Measurements from ENCODE around the gene FTO.

DNA sequence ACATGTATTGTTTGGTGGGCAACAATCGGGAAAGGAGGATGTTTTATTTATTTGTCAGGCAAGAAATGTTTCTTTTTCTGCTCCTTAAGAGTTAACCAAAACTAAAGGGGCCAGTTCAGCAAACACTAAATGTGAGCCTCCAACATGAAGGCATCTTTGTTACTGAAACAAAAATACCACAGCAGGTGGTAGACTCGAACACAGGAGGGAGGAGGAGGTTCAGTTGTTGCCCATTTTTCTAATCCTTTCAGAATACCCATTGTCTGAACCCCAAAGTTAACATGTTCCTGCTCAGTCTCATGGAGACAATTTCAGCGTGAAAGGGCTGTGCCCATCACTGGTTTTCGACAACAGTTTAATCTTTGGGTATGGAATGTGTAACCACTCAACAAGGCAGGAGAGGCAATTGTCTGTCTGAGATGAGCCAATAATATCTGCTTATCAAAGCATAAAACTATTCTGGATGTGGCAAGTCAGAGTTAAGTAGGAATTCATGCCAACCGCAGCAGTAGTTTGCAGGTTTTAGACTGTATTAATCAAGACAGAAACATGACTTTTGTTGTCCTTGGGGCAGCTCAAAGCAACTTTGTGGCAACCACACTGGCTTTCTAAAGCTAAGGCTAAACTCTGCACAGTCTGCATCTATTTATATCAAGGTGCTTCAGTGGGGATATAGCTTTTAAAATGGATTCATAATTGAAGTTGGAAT lies 211.7 kb downstream of the FTO start:
- TF ChIP-seq, protein P1, sequence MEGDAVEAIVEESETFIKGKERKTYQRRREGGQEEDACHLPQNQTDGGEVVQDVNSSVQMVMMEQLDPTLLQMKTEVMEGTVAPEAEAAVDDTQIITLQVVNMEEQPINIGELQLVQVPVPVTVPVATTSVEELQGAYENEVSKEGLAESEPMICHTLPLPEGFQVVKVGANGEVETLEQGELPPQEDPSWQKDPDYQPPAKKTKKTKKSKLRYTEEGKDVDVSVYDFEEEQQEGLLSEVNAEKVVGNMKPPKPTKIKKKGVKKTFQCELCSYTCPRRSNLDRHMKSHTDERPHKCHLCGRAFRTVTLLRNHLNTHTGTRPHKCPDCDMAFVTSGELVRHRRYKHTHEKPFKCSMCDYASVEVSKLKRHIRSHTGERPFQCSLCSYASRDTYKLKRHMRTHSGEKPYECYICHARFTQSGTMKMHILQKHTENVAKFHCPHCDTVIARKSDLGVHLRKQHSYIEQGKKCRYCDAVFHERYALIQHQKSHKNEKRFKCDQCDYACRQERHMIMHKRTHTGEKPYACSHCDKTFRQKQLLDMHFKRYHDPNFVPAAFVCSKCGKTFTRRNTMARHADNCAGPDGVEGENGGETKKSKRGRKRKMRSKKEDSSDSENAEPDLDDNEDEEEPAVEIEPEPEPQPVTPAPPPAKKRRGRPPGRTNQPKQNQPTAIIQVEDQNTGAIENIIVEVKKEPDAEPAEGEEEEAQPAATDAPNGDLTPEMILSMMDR (IDR thresholded peaks at IDR 0.05; ENCODE audit: poor library complexity): no peak
- TF ChIP-seq EZH2 (IDR thresholded peaks at IDR 0.05; ENCODE audit: borderline replicate concordance): no peak

Data from hepatocyte (in vitro differentiated cells).